Activated CD8-positive, alpha-beta memory T cell treated with anti-CD3 and anti-CD28 coated beads for 36 hours (primary cell): Measurements from ENCODE around the gene MIPOL1. TPM values are rescaled to one million over a fixed set of nuclear protein-coding genes. Genes with fewer than 3 reads are reported as not detected.

Experiments
- CTCF ChIA-PET: fragments of 350-600 bp; sonication (Branson Sonifier 250); formaldehyde crosslinking; loops from one replicate; lab custom pipeline; 2021; ENCODE audit warnings: antibody characterized with exemption; lab: Charles Lee
- POLR2A ChIA-PET: fragments of 350-600 bp; sonication (Branson Sonifier 250); formaldehyde crosslinking; loops from one replicate; lab custom pipeline; 2021; ENCODE audit warnings: antibody characterized with exemption; lab: Charles Lee
- total RNA-seq, 2 experiments: library from RNA; stranded (reverse); gene quantifications; one replicate each; pipeline ENCODE4 v1.2.3, GENCODE V29; 2021

MIPOL1 gene
- total RNA-seq, 2 experiments from 2014 or later = not detected

GRCh38 chr14:37558740-37559139 lies 361.0 kb downstream of the MIPOL1 start:
- POLR2A ChIA-PET = no interaction called here
- CTCF ChIA-PET = no interaction called here

- ChIA-PET CTCF (no interaction called here), POLR2A (no interaction called here)
Observed at GRCh38 chr14:37559386-37559785, 361.6 kb downstream of the MIPOL1 start.

- ChIA-PET POLR2A (no interaction called here), CTCF (no interaction called here)
Observed at GRCh38 chr14:37563189-37563588, 365.5 kb downstream of the MIPOL1 start.

DNA sequence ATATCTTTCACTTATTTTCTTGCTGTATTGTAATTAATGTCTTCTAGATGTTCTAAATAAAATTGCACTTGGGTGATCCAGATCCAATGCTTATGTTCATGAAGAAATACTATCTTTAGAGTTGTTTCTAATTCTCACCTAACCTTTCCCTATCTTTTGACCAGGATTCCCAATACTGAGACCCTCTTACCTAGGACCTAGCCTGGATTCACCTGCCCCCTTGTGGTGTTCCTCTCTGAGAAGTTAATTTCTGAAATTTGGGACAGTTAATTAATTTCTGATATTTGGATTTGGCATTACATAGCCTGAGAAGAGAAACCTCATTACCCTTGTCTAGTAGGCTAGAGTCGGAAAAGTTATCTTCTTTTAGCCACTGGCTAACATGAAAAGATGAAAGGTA lies 367.8 kb downstream of the MIPOL1 start:
- ChIA-PET POLR2A (no interaction called here), CTCF (no interaction called here)

GRCh38 chr14:37566811-37567371 lies 369.2 kb downstream of the MIPOL1 start:
- ChIA-PET POLR2A (no interaction called here), CTCF (no interaction called here)

DNA sequence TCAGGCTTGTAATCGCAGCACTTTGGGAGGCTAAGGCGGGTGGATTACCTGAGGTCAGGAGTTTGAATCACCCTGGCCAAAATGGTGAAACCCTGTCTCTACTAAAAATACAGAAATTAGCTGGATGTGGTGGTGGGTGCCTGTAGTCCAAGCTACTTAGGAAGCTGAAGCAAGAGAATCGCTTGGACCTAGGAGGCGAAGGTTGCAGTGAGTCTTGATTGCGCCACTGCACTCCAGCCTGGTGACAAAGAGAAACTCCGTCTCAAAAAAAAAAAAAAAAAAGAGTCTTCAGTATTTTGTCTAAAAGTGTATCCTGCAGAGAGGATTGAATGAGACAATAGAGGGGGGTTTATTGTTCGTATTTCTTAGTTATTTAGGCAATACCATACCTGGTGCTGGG lies 372.0 kb downstream of the MIPOL1 start:
- POLR2A ChIA-PET = no interaction called here

DNA sequence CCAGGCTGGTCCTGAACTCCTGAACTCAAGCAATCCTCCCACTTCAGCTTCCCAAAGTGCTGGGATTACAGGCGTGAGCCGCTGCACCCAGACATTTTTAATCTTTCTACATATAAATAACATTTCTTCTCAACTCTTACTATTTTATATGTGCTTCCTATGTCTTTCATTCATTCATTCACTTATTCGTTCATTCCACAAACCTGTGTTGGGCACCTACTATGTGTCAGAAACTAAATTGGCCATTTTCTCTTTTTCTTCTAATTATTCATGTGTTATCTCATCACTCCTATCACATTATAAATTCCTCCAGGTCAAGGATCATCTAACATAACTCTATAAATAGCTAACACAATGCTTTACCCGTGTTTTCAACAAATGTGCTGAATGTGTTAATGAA lies 373.7 kb downstream of the MIPOL1 start:
- ChIA-PET POLR2A (no interaction called here), CTCF (no interaction called here)

More for the DNA sequence above, 372.0 kb downstream of the MIPOL1 start:
- CTCF ChIA-PET = interaction anchor here (0.6 kb wide), 1 partner anchor 66 kb away, joined by 5 read pairs; no protein-coding TSS in a partner anchor

- POLR2A ChIA-PET = no interaction called here
- CTCF ChIA-PET = no interaction called here
Observed at GRCh38 chr14:37573356-37573755, 375.6 kb downstream of the MIPOL1 start.

DNA sequence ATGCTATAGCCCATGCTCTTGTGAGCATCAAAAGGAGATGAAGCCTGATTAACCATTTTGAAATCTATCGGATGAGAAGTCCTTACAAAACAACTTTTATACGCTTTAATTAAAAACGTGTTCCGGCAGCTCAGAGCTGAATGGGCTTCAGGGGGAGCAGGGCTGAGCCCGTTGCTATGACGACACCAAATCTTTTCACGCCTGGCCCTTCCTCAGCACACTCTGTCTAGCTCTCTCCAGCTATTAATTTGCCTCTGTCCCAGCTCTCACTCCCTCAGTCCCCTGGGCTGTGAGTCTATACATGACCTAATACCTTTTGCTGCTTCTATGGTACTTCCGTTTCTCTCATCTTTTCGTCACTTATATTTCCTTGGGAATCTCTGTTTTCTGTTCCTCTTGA lies 381.5 kb downstream of the MIPOL1 start:
- POLR2A ChIA-PET = no interaction called here
- CTCF ChIA-PET = no interaction called here

GRCh38 chr14:37580146-37580545 lies 382.4 kb downstream of the MIPOL1 start:
- CTCF ChIA-PET = no interaction called here
- POLR2A ChIA-PET = no interaction called here

GRCh38 chr14:37583358-37584210 lies 385.8 kb downstream of the MIPOL1 start:
- ChIA-PET POLR2A (no interaction called here), CTCF (no interaction called here)

GRCh38 chr14:37584211-37585100 lies 386.7 kb downstream of the MIPOL1 start:
- CTCF ChIA-PET = no interaction called here

GRCh38 chr14:37585101-37585511 lies 387.4 kb downstream of the MIPOL1 start:
- CTCF ChIA-PET = no interaction called here
- POLR2A ChIA-PET = no interaction called here

More at GRCh38 chr14:37584211-37585100, 386.7 kb downstream of the MIPOL1 start:
- POLR2A ChIA-PET = no interaction called here

- ChIA-PET POLR2A (no interaction called here), CTCF (no interaction called here)
Observed at GRCh38 chr14:37585971-37586796, 388.4 kb downstream of the MIPOL1 start.

- ChIA-PET CTCF (no interaction called here), POLR2A (no interaction called here)
Observed at GRCh38 chr14:37586797-37587130, 389.0 kb downstream of the MIPOL1 start.

- ChIA-PET CTCF (interaction anchor here (0.6 kb wide), 1 partner anchor 10 kb away, joined by 3 read pairs; no protein-coding TSS in a partner anchor), POLR2A (no interaction called here)
Observed at GRCh38 chr14:37587131-37587803, 389.5 kb downstream of the MIPOL1 start.

DNA sequence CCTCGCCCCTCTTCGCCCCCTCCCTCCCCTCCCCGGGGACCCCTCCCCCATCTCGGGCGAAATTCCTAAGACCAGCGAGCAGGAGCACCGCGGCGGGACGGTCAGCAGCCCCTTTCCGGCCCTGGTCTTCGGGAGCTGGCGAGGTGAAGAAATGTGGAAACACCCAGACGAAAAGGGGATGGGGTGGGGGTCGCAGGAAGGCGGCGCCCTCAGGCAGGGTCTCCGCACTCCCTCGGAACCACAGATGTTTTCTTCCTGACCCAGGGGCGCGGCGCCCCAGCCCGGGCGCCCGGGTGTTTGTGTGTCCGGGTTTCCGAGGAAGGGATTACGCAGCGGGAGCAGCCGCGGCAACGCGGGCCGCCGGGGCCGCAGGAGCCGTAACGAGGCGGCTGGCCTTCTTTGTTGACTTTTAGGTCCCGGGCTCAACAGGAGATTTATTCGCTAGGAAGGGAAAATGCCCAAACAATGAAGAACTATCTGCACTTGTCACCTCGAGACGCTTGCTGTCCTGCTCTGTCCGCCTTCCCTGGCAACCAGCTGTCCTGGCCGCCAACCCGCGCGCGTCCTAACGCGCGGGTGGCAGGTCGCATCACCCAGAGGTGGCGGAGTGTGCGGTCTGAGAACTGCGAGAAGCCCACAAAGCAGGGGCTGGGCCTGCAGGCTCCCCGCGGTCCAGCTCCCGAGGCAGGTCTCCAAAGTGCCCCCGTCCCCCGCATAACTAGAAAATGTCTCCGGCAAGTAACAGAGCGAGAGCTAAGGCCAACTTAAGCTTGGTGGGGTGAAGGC lies 390.3 kb downstream of the MIPOL1 start:
- ChIA-PET CTCF (interaction anchor here (0.6 kb wide), 1 partner anchor 9 kb away, joined by 3 read pairs; no protein-coding TSS in a partner anchor), POLR2A (no interaction called here)

DNA sequence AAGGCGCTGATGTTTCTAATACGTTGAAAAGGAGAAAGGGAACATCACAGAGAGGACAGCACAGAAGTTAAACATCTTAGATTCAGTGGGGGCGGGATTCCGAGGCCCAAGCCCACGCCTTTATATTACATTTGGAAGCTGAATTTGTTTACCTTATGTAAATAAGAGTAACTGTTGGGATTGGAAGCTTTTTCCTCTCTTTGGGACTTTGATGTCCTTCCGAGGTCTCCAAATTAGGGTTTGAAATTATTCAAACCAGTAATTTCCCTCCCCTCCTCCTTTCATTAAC lies 390.9 kb downstream of the MIPOL1 start:
- ChIA-PET CTCF (no interaction called here), POLR2A (no interaction called here)
